ENCODE results near the gene IREB2.

Gene IREB2

GRCh38 chr15:78437107-78437761 lies 782 bp upstream of the IREB2 start:
- no peak for DNase-seq (ENCODE audit: low read depth in 3 of 3)

GRCh38 chr15:78438619-78439285 lies 736 bp downstream of the IREB2 start:
- peak in 1 of 3 donors; percentile 13 for DNase-seq (ENCODE audit: low read depth in 3 of 3)

- no peak for DNase-seq (ENCODE audit: low read depth in 3 of 3)
Observed at GRCh38 chr15:78440375-78441373, 2.7 kb downstream of the IREB2 start.

GRCh38 chr15:78444255-78444654 lies 6.2 kb downstream of the IREB2 start:
- DNase-seq (ENCODE audit: low read depth in 3 of 3), result no peak

GRCh38 chr15:78445875-78446274 lies 7.9 kb downstream of the IREB2 start:
- DNase-seq (ENCODE audit: low read depth in 3 of 3), result no peak

- no peak for DNase-seq (ENCODE audit: low read depth in 3 of 3)
Observed at GRCh38 chr15:78446551-78446950, 8.5 kb downstream of the IREB2 start.

- no peak for DNase-seq (ENCODE audit: low read depth in 3 of 3)
Observed at GRCh38 chr15:78448441-78449219, 10.6 kb downstream of the IREB2 start.

- DNase-seq (ENCODE audit: low read depth in 3 of 3), result no peak
Observed at GRCh38 chr15:78449220-78449999, 11.4 kb downstream of the IREB2 start.

- no peak for DNase-seq (ENCODE audit: low read depth in 3 of 3)
Observed at GRCh38 chr15:78450285-78450858, 12.4 kb downstream of the IREB2 start.

- DNase-seq (ENCODE audit: low read depth in 3 of 3), result no peak
Observed at GRCh38 chr15:78452485-78452884, 14.5 kb downstream of the IREB2 start.

GRCh38 chr15:78453447-78453846 lies 15.4 kb downstream of the IREB2 start:
- DNase-seq (ENCODE audit: low read depth in 3 of 3), result no peak

GRCh38 chr15:78454992-78455391 lies 17.0 kb downstream of the IREB2 start:
- DNase-seq (ENCODE audit: low read depth in 3 of 3), result no peak

GRCh38 chr15:78455749-78456148 lies 17.7 kb downstream of the IREB2 start:
- DNase-seq (ENCODE audit: low read depth in 3 of 3), result no peak

- no peak for DNase-seq (ENCODE audit: low read depth in 3 of 3)
Observed at GRCh38 chr15:78456426-78456825, 18.4 kb downstream of the IREB2 start.

GRCh38 chr15:78457101-78457500 lies 19.1 kb downstream of the IREB2 start:
- no peak for DNase-seq (ENCODE audit: low read depth in 3 of 3)

- no peak for DNase-seq (ENCODE audit: low read depth in 3 of 3)
Observed at GRCh38 chr15:78460737-78461136, 22.7 kb downstream of the IREB2 start.

- no peak for DNase-seq (ENCODE audit: low read depth in 3 of 3)
Observed at GRCh38 chr15:78461171-78461888, 23.3 kb downstream of the IREB2 start.

GRCh38 chr15:78469031-78469430 lies 31.0 kb downstream of the IREB2 start:
- no peak for DNase-seq (ENCODE audit: low read depth in 3 of 3)

GRCh38 chr15:78477295-78477694 lies 39.3 kb downstream of the IREB2 start:
- no peak for DNase-seq (ENCODE audit: low read depth in 3 of 3)

GRCh38 chr15:78479650-78480049 lies 41.6 kb downstream of the IREB2 start:
- no peak for DNase-seq (ENCODE audit: low read depth in 3 of 3)

Measured in stimulated activated CD4-positive, alpha-beta T cell treated with anti-CD3 and anti-CD28 coated beads, TNF-alpha, amount 100 ng/mL, for 48 hours (primary cell).